Transverse colon (tissue), 4 donors: ENCODE measurements around the gene MRPL10.

ENCODE experiments used
- EP300 ChIP-seq: sonication (generic); formaldehyde crosslinking; IDR thresholded peaks from one replicate; pipeline ENCODE4 v1.6.1; 2017; ENCODE audit warnings: antibody characterized with exemption, low read depth
- POLR2A ChIP-seq: fragments of 450-650 bp; IDR thresholded peaks from one replicate; pipeline ENCODE4 v1.6.1; 2016; ENCODE audit warnings: antibody characterized with exemption, mild to moderate bottlenecking, moderate library complexity
- POLR2AphosphoS5 ChIP-seq, 3 donors: sonication (generic); formaldehyde crosslinking; IDR thresholded peaks; one replicate each; pipeline ENCODE4 v1.6.1; 2016; ENCODE audit warnings: antibody characterized with exemption in 3 of 3
- TF ChIP-seq, protein P1 (sequence below), 5 experiments: fragments of 200-600 bp in 3 of 5; fragments of 450-650 bp in 2 of 5; sonication (generic) in 3 of 5; IDR thresholded peaks; 1 replicate in 2 of 5; 2 replicates in 3 of 5; pipeline ENCODE4 v1.5.1; 2016 to 2017; ENCODE audit warnings: antibody characterized with exemption in 5 of 5, inconsistent platforms in 3 of 5, mild to moderate bottlenecking in 2 of 5, moderate library complexity in 1 of 5

GRCh38 chr17:47845716-47846075 is 14.4 kb upstream of the MRPL10 start:
- TF ChIP-seq POLR2A, result no peak
- TF ChIP-seq, protein P1, sequence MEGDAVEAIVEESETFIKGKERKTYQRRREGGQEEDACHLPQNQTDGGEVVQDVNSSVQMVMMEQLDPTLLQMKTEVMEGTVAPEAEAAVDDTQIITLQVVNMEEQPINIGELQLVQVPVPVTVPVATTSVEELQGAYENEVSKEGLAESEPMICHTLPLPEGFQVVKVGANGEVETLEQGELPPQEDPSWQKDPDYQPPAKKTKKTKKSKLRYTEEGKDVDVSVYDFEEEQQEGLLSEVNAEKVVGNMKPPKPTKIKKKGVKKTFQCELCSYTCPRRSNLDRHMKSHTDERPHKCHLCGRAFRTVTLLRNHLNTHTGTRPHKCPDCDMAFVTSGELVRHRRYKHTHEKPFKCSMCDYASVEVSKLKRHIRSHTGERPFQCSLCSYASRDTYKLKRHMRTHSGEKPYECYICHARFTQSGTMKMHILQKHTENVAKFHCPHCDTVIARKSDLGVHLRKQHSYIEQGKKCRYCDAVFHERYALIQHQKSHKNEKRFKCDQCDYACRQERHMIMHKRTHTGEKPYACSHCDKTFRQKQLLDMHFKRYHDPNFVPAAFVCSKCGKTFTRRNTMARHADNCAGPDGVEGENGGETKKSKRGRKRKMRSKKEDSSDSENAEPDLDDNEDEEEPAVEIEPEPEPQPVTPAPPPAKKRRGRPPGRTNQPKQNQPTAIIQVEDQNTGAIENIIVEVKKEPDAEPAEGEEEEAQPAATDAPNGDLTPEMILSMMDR (IDR thresholded peaks at IDR 0.05), result no peak
- no peak for TF ChIP-seq POLR2AphosphoS5 (IDR thresholded peaks at IDR 0.05)
- no peak for TF ChIP-seq EP300
